GM12892 (cell line): ENCODE results near the gene LRRC42.

Experiments used
- POLR2A ChIP-seq: IDR thresholded peaks from 2 replicates; pipeline ENCODE4 v1.6.1; 2011; ENCODE audit warnings: low read depth, low read length, control low read depth
- POLR2AphosphoS5 ChIP-seq: IDR thresholded peaks from 2 replicates; pipeline ENCODE4 v1.6.1; 2011; ENCODE audit warnings: low read depth, low read length, control low read depth
- TAF1 ChIP-seq: IDR thresholded peaks from 2 replicates; pipeline ENCODE4 v1.6.1; 2011; ENCODE audit warnings: low read depth, mild to moderate bottlenecking, control low read depth, low read length, borderline replicate concordance

DNA sequence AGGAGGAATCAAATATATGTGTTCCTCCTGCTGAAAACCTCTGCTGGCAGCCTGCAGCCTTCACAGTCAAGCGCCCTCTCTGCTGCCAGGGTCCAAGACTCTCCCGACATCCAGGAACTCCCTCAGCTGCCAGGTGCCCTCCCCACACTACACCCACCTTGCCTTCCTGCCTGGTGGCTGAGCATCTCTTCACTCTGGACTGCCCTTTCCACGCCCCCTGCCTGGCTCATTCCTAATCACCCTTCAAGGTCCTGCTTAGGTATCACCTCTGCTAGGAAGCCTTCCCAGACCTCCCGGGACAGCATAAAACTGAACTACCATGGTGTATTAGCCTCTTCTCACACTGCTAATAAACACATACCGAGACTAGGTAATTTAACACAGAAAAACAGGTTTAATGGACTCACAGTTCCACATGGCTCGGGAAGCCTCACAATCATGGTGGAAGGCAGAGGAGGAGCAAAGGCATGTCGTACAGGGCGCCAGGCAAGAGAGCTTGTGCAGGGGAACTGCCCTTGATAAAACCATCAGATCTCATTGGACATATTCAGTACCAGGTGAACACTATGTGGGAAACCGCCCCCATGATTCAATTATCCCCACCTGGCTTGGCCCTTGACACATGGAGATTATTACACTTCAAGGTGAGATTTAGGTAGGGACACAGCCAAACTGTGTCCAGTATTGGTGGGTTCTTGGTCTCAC is 56.5 kb downstream of the LRRC42 start:
- TF ChIP-seq POLR2AphosphoS5, result no peak
- no peak for TF ChIP-seq POLR2A
- TF ChIP-seq TAF1, result no peak
